IMR-90 (cell line): ENCODE results near the gene RNF223.

ENCODE experiments used
- BHLHE40 ChIP-seq: fragments of 150-350 bp; IDR thresholded peaks from 2 replicates; pipeline ENCODE4 v1.6.1; 2016; ENCODE audit warnings: mild to moderate bottlenecking, low read depth, low read length
- CHD1 ChIP-seq: IDR thresholded peaks from 2 replicates; pipeline ENCODE4 v1.6.1; 2012; ENCODE audit warnings: low read depth, low read length, improper control_type of control experiment
- CTCF ChIP-seq: conservative IDR thresholded peaks from 2 replicates; pipeline ENCODE4 v1.5.1; 2012; ENCODE audit warnings: mild to moderate bottlenecking, low read depth, low read length, improper control_type of control experiment
- POLR2A ChIP-seq: IDR thresholded peaks from 2 replicates; pipeline ENCODE4 v1.6.1; 2012; ENCODE audit warnings: mild to moderate bottlenecking, low read depth, low read length
- RCOR1 ChIP-seq: IDR thresholded peaks from 2 replicates; pipeline ENCODE4 v1.6.1; 2012; ENCODE audit warnings: mild to moderate bottlenecking, low read length, improper control_type of control experiment; ENCODE audit not compliant: insufficient replicate concordance
- RFX5 ChIP-seq: IDR thresholded peaks from 2 replicates; pipeline ENCODE4 v1.8.0; 2012; ENCODE audit warnings: low read depth, mild to moderate bottlenecking, low read length, moderate library complexity
- SMC3 ChIP-seq: fragments of 150-350 bp; IDR thresholded peaks from 2 replicates; pipeline ENCODE4 v1.6.1; 2016; ENCODE audit warnings: low read depth, mild to moderate bottlenecking, antibody characterized with exemption, low read length, moderate library complexity

GRCh38 chr1:1058921-1059493 lies 15.1 kb downstream of the RNF223 start:
- TF ChIP-seq CTCF (0 out of 2 replicates have a peak, but pooled peaks have one; percentile 27), RCOR1 (no peak), RFX5 (no peak), SMC3 (no peak), BHLHE40 (no peak), POLR2A (no peak), CHD1 (no peak)
